ENCODE measurements around the gene F12.
A peak's percentile ranks its signal among the peaks of the same experiment; 100 is the strongest.

F12 gene

GRCh38 chr5:177370488-177371119 lies 38.8 kb downstream of the F12 start:
- TF ChIP-seq CTCF (conservative IDR thresholded peaks at IDR 0.05) = peak; percentile 84
- H3K27ac ChIP-seq = peak overlapping the region; percentile 86

DNA sequence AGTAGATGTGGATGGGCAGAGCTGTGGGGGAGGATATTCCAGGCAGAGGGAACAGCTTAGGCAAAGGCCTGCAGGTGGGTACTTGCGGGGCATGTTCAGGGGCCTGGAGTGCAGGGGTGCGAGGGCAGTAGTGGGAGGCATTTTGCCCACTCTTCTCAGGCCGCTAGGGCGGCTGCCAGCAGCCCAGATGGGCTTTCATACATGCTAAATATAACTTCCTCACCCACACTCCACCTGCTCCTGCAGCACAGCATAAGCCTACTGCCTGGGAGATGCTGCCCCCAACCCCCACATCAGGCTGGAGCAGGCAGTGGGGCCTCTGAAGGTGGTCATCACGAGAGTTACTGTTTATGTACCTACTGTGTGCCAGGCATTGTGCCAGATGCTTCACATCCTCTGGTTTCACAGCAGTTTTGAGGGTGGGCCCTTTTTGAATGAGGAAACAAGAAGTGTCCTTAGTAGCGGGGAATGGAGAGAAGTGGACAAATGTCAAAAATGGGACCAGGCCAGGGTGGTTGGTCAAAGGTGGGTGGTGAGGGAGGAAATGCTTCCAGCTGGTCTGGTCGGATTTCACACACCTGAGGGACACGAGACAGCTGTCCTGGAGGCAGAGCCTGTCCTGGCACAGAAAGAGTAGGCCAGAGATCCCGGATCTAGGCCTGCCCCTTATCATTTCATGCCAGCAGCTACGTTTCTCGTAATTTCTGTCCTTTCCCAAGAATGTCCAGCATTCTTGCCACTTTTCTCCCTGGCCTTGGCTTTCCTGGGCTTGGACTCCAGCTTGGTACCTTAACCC lies 39.5 kb downstream of the F12 start:
- H3K27ac ChIP-seq = peak overlapping the region; percentile 86
- no peak for TF ChIP-seq CTCF (conservative IDR thresholded peaks at IDR 0.05)

GRCh38 chr5:177368869-177369644 lies 40.3 kb downstream of the F12 start:
- TF ChIP-seq CTCF (conservative IDR thresholded peaks at IDR 0.05) = peak; percentile 61
- no peak overlapping the region; the same call in 1 of the 2 replicates for H3K27ac ChIP-seq

DNA sequence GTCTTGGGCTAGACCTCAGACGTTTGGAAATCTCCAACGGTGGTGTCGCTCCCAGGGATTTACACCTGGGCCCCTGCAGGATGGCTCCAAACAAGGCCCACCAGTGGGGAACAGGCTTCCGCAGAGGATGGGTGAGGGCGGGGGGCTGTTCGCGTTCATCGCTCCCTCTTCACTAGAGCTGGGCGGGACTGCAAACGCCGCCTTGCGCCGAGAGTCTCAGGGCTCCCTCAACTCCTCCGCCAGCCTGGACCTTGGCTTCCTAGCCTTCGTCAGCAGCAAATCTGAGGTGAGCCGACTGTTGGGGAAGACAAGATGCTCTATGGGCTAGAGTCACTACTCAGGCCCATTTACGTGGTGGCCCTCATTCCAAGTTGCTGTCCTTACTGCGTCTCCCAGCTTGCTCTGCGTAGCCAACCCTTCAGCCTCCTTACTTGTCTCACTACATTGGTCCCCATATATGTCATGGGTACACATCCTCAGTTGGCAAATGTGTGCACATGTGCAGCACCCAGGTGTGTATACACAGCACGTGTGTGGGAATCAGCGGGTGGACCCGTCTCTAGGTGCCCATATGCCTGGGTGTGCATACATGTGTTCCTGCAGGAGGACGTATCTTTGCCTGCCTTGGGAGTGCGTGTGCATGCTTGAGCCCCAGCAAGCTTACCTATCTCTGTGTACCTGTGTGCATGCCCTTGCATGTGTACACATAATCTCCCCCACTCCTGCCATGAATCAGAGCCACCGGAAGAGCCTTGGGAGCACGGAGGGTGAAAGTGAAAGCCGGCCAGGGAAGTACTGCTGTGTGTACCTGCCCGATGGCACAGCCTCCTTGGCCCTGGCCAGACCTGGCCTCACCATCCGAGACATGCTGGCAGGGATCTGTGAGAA lies 41.1 kb downstream of the F12 start:
- no peak for TF ChIP-seq CTCF (conservative IDR thresholded peaks at IDR 0.05)
- H3K27ac ChIP-seq = peak overlapping the region; percentile 98

GRCh38 chr5:177367323-177367848 lies 42.0 kb downstream of the F12 start:
- TF ChIP-seq CTCF (conservative IDR thresholded peaks at IDR 0.05) = no peak
- peak overlapping the region; percentile 98 for H3K27ac ChIP-seq

GRCh38 chr5:177366528-177367322 lies 42.6 kb downstream of the F12 start:
- H3K27ac ChIP-seq = peak overlapping the region; percentile 98
- no peak for TF ChIP-seq CTCF (conservative IDR thresholded peaks at IDR 0.05)
